Skin epidermis (tissue), 12 donors: ENCODE data around the gene NCAPH2.
"Not testable (repeated sequence)": the region's sequence is repeated elsewhere in the genome, so short reads cannot be mapped to it uniquely, and the experiment has no call there.

Source experiments
- H3K27ac ChIP-seq, 21 experiments: fragments of 200-600 bp; sonication (generic) in 11 of 21; one replicate each; pipeline ENCODE4 v1.5.0; 2020; ENCODE audit warnings: mild to moderate bottlenecking in 3 of 21, inconsistent platforms in 2 of 21, moderate library complexity in 2 of 21
- H3K4me3 ChIP-seq, 7 experiments: fragments of 200-600 bp; sonication (generic) in 2 of 7; one replicate each; pipeline ENCODE4 v1.5.0; 2020; ENCODE audit warnings: inconsistent platforms in 2 of 7, mild to moderate bottlenecking in 2 of 7, moderate library complexity in 1 of 7

NCAPH2 gene

GRCh38 chr22:50540381-50540780 is 32.4 kb downstream of the NCAPH2 start:
- Histone ChIP-seq H3K4me3 (no peak overlapping the region), H3K27ac (peak overlapping the region in 20 of 21 experiments; percentile 85 to 100 (median 97))

GRCh38 chr22:50541667-50542026 is 33.6 kb downstream of the NCAPH2 start:
- peak overlapping the region; percentile 82 to 100 (median 97) for H3K27ac ChIP-seq
- not testable (repeated sequence) for H3K4me3 ChIP-seq

- Histone ChIP-seq H3K4me3 (no peak overlapping the region), H3K27ac (peak overlapping the region; percentile 15 to 100 (median 97))
Measured at GRCh38 chr22:50542416-50542927, 34.4 kb downstream of the NCAPH2 start.

- Histone ChIP-seq H3K4me3 (peak overlapping the region; percentile 5 to 36 (median 23)), H3K27ac (peak overlapping the region; percentile 38 to 100 (median 94))
Measured at GRCh38 chr22:50544078-50544745, 36.2 kb downstream of the NCAPH2 start.

GRCh38 chr22:50544746-50545253 is 36.8 kb downstream of the NCAPH2 start:
- H3K27ac ChIP-seq: peak overlapping the region; percentile 38 to 100 (median 94)
- H3K4me3 ChIP-seq: peak overlapping the region in 6 of 7 experiments; percentile 5 to 36 (median 22)

GRCh38 chr22:50545522-50546325 is 37.7 kb downstream of the NCAPH2 start, which contains the start of gene KLHDC7B:
TSS of gene KLHDC7B (plus strand) at chr22:50545899. CDS start at chr22:50546244, 345 bp downstream.
- peak within 1 kb of the TSS; percentile 32 to 100 (median 94) for H3K27ac ChIP-seq
- H3K4me3 ChIP-seq: peak within 1 kb of the TSS in 4 of 7 experiments; percentile 4 to 36 (median 26)

GRCh38 chr22:50546326-50547262 is 38.6 kb downstream of the NCAPH2 start:
- peak overlapping the region in 6 of 7 experiments; percentile 2 to 35 (median 10) for H3K4me3 ChIP-seq
- H3K27ac ChIP-seq: peak overlapping the region in 16 of 21 experiments; percentile 30 to 100 (median 92)

GRCh38 chr22:50547263-50547985 is 39.4 kb downstream of the NCAPH2 start:
- peak overlapping the region in 13 of 21 experiments; percentile 30 to 100 (median 89) for H3K27ac ChIP-seq

GRCh38 chr22:50548040-50548920 is 40.3 kb downstream of the NCAPH2 start:
- H3K4me3 ChIP-seq: peak overlapping the region; percentile 2 to 41 (median 30)
- peak overlapping the region in 19 of 21 experiments; percentile 13 to 100 (median 75) for H3K27ac ChIP-seq

More at GRCh38 chr22:50547263-50547985, 39.4 kb downstream of the NCAPH2 start:
- peak overlapping the region in 6 of 7 experiments; percentile 2 to 35 (median 10) for H3K4me3 ChIP-seq

GRCh38 chr22:50548921-50549790 is 41.1 kb downstream of the NCAPH2 start:
- Histone ChIP-seq H3K27ac (peak overlapping the region in 19 of 21 experiments; percentile 13 to 100 (median 75)), H3K4me3 (peak overlapping the region; percentile 2 to 41 (median 30))

- no peak overlapping the region for H3K4me3 ChIP-seq
Measured at GRCh38 chr22:50550395-50550794, 42.4 kb downstream of the NCAPH2 start.

GRCh38 chr22:50551160-50551752 is 43.2 kb downstream of the NCAPH2 start:
- H3K4me3 ChIP-seq: no peak overlapping the region
- no peak overlapping the region for H3K27ac ChIP-seq

More at GRCh38 chr22:50550395-50550794, 42.4 kb downstream of the NCAPH2 start:
- no peak overlapping the region for H3K27ac ChIP-seq

GRCh38 chr22:50553310-50553709 is 45.3 kb downstream of the NCAPH2 start:
- Histone ChIP-seq H3K4me3 (no peak overlapping the region), H3K27ac (no peak overlapping the region)

GRCh38 chr22:50556703-50557102 is 48.7 kb downstream of the NCAPH2 start:
- no peak overlapping the region for H3K4me3 ChIP-seq

GRCh38 chr22:50560034-50560433 is 52.0 kb downstream of the NCAPH2 start:
- Histone ChIP-seq H3K27ac (peak overlapping the region in 6 of 21 experiments; percentile 24 to 63 (median 40)), H3K4me3 (no peak overlapping the region)

More at GRCh38 chr22:50556703-50557102, 48.7 kb downstream of the NCAPH2 start:
- H3K27ac ChIP-seq: no peak overlapping the region
